ENCODE measurements around the gene TMEM50B.

- TF ChIP-seq TCF4 (CRISPR knock-in tag; IDR thresholded peaks at IDR 0.05; ENCODE audit: borderline replicate concordance) (no peak), GLIS3 (CRISPR knock-in tag; IDR thresholded peaks at IDR 0.05) (no peak), CSRNP3 (CRISPR knock-in tag; IDR thresholded peaks at IDR 0.05) (no peak), OSR1 (CRISPR knock-in tag; IDR thresholded peaks at IDR 0.05) (no peak), ESRRG (CRISPR knock-in tag; IDR thresholded peaks at IDR 0.05) (no peak), PATZ1 (CRISPR knock-in tag; IDR thresholded peaks at IDR 0.05; ENCODE audit: borderline replicate concordance) (no peak), ZFP30 (CRISPR knock-in tag; IDR thresholded peaks at IDR 0.05) (no peak), ARNTL (CRISPR knock-in tag; IDR thresholded peaks at IDR 0.05; ENCODE audit: borderline replicate concordance, low read depth) (no peak), ZFP3 (CRISPR knock-in tag; IDR thresholded peaks at IDR 0.05) (no peak), SNAI2 (CRISPR knock-in tag; IDR thresholded peaks at IDR 0.05) (no peak)
- TF ChIP-seq, protein P1, sequence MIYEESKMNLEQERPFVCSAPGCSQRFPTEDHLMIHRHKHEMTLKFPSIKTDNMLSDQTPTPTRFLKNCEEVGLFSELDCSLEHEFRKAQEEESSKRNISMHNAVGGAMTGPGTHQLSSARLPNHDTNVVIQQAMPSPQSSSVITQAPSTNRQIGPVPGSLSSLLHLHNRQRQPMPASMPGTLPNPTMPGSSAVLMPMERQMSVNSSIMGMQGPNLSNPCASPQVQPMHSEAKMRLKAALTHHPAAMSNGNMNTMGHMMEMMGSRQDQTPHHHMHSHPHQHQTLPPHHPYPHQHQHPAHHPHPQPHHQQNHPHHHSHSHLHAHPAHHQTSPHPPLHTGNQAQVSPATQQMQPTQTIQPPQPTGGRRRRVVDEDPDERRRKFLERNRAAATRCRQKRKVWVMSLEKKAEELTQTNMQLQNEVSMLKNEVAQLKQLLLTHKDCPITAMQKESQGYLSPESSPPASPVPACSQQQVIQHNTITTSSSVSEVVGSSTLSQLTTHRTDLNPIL (CRISPR knock-in tag; IDR thresholded peaks at IDR 0.05; ENCODE audit: low read depth), result no peak
- TF ChIP-seq, protein P2, sequence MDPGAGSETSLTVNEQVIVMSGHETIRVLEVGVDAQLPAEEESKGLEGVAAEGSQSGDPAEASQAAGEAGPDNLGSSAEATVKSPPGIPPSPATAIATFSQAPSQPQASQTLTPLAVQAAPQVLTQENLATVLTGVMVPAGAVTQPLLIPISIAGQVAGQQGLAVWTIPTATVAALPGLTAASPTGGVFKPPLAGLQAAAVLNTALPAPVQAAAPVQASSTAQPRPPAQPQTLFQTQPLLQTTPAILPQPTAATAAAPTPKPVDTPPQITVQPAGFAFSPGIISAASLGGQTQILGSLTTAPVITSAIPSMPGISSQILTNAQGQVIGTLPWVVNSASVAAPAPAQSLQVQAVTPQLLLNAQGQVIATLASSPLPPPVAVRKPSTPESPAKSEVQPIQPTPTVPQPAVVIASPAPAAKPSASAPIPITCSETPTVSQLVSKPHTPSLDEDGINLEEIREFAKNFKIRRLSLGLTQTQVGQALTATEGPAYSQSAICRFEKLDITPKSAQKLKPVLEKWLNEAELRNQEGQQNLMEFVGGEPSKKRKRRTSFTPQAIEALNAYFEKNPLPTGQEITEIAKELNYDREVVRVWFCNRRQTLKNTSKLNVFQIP (CRISPR knock-in tag; IDR thresholded peaks at IDR 0.05; ENCODE audit: borderline replicate concordance, low read depth), result no peak
These were observed at the start of gene TMEM50B for GRCh38 chr21:33479679-33480480.
